GM18502 (cell line): Measurements from ENCODE around the gene TPPP.

Experiments used
- ATAC-seq: cut with Tn5 transposase; IDR thresholded peaks from one replicate; pipeline ENCODE4 v1.9.1; 2021; ENCODE audit warnings: mild to moderate bottlenecking; ENCODE audit not compliant: unreplicated experiment, poor library complexity

The TPPP gene

GRCh38 chr5:668283-668995 lies 24.7 kb downstream of the TPPP start:
- ATAC-seq: no peak

GRCh38 chr5:666816-667498 lies 26.2 kb downstream of the TPPP start:
- ATAC-seq: no peak

- ATAC-seq: no peak
These were observed 27.0 kb downstream of the TPPP start for GRCh38 chr5:665956-666711.

GRCh38 chr5:665541-665955 lies 27.6 kb downstream of the TPPP start:
- ATAC-seq: no peak

- no peak for ATAC-seq
These were observed 28.2 kb downstream of the TPPP start for GRCh38 chr5:664994-665360.

GRCh38 chr5:664343-664993 lies 28.7 kb downstream of the TPPP start:
- no peak for ATAC-seq

- ATAC-seq: no peak
These were observed 29.5 kb downstream of the TPPP start for GRCh38 chr5:663436-664342.

- ATAC-seq: no peak
These were observed 30.3 kb downstream of the TPPP start for GRCh38 chr5:662751-663435.

GRCh38 chr5:661891-662750 lies 31.0 kb downstream of the TPPP start:
- no peak for ATAC-seq

- no peak for ATAC-seq
These were observed 32.6 kb downstream of the TPPP start for GRCh38 chr5:660491-661030.

- no peak for ATAC-seq
These were observed 33.5 kb downstream of the TPPP start for GRCh38 chr5:659496-660263.

GRCh38 chr5:658103-658502 lies 35.0 kb downstream of the TPPP start:
- no peak for ATAC-seq

- ATAC-seq: no peak
These were observed 35.6 kb downstream of the TPPP start for GRCh38 chr5:657570-657969.

GRCh38 chr5:655406-655805 lies 37.7 kb downstream of the TPPP start:
- ATAC-seq: no peak

- no peak for ATAC-seq
These were observed 38.9 kb downstream of the TPPP start for GRCh38 chr5:654071-654778.

- ATAC-seq: no peak
These were observed 40.3 kb downstream of the TPPP start for GRCh38 chr5:652773-653350.
